Kidney epithelial cell (primary cell): Measurements from ENCODE around the gene DCTN1. TPM values are rescaled to one million over a fixed set of nuclear protein-coding genes. Genes with fewer than 3 reads are reported as not detected.

Experiments used
- DNase-seq: peaks from one replicate; pipeline ENCODE4 v3.0.0-alpha.2; 2010; ENCODE audit warnings: low read depth
- H3K27me3 ChIP-seq: 2 replicates; pipeline ENCODE4 v1.6.0; 2011; ENCODE audit warnings: low read length; ENCODE audit not compliant: control insufficient read depth, insufficient read depth
- H3K36me3 ChIP-seq: 2 replicates; pipeline ENCODE4 v1.5.1; 2011; ENCODE audit warnings: low read length; ENCODE audit not compliant: control insufficient read depth, insufficient read depth
- H3K4me3 ChIP-seq: 2 replicates; pipeline ENCODE4 v1.5.1; 2011; ENCODE audit warnings: low read depth, mild to moderate bottlenecking, control low read depth, low read length
- total RNA-seq: library from RNA; depleted of rRNA; stranded (reverse); fragments of >200 nt; gene quantifications from 2 replicates; pipeline ENCODE4 v1.2.3, GENCODE V29; 2015
- TF ChIP-seq, protein P1 (sequence below): IDR thresholded peaks from 2 replicates; pipeline ENCODE4 v1.5.1; 2011; ENCODE audit warnings: mild to moderate bottlenecking, moderate library complexity, low read length, control low read depth, inconsistent platforms; ENCODE audit not compliant: insufficient read depth, poor library complexity, severe bottlenecking

The DCTN1 gene
- total RNA-seq, 1 donor from 2014 or later: 129 TPM

DNA sequence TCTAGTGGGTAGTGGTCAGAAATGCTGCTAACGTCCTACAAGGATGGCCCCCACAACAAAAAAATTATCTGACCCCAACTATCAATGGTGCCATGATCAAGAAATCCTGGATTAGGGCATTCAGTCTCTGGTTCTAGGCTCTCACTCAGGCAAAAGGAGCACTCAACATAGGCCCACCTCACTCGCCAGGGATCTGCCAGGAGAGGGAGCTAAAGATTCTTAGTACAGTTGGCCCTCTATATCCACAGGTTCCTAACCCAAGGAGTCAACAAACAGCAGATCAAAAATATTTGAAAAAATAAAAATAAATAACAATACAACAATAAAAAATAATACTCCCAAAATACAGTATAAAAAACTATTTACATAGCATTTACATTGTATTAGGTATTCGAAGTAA lies 46.9 kb downstream of the DCTN1 start:
- no peak for DNase-seq
- TF ChIP-seq, protein P1, sequence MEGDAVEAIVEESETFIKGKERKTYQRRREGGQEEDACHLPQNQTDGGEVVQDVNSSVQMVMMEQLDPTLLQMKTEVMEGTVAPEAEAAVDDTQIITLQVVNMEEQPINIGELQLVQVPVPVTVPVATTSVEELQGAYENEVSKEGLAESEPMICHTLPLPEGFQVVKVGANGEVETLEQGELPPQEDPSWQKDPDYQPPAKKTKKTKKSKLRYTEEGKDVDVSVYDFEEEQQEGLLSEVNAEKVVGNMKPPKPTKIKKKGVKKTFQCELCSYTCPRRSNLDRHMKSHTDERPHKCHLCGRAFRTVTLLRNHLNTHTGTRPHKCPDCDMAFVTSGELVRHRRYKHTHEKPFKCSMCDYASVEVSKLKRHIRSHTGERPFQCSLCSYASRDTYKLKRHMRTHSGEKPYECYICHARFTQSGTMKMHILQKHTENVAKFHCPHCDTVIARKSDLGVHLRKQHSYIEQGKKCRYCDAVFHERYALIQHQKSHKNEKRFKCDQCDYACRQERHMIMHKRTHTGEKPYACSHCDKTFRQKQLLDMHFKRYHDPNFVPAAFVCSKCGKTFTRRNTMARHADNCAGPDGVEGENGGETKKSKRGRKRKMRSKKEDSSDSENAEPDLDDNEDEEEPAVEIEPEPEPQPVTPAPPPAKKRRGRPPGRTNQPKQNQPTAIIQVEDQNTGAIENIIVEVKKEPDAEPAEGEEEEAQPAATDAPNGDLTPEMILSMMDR: peak; percentile 56
- no peak overlapping the region for H3K4me3 ChIP-seq
- no peaks in the 10 kb centered on the region for H3K27me3 ChIP-seq
- H3K36me3 ChIP-seq: peaks cover 1% of the 10 kb centered on the region

DNA sequence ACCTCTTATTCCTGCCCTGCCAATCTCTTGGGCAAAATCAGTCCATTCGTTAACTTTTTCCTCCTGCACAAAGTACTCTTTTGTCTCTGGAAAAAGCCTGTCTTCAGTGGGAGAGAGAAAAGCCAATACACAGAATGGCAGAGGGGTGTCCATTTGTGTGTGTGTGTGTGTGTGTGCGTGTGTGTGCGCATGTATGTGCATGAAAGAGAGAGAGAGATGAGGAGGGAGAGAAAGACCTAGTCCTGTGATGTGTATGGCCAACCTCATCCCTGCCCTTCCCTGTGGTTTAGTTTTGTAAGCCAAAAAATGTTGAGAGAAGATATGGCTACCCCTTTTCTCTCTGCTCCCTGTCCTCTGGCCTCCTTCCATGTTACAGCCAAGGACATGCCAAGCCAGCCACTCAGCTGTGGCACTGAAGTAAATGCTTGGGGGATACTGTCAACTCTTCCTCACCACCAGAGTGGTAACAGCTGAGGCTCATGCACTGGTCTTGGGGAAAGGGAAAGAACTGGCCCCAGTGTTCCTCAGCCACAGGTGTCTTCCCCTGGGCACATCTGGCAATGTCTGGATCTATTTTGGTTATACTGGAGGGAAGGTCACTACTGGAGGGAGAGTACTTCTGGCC lies 47.4 kb downstream of the DCTN1 start:
- no peak overlapping the region for H3K4me3 ChIP-seq
- peaks cover 1% of the 10 kb centered on the region for H3K36me3 ChIP-seq
- H3K27me3 ChIP-seq: no peaks in the 10 kb centered on the region
- no peak for DNase-seq
- TF ChIP-seq, protein P1: no peak

DNA sequence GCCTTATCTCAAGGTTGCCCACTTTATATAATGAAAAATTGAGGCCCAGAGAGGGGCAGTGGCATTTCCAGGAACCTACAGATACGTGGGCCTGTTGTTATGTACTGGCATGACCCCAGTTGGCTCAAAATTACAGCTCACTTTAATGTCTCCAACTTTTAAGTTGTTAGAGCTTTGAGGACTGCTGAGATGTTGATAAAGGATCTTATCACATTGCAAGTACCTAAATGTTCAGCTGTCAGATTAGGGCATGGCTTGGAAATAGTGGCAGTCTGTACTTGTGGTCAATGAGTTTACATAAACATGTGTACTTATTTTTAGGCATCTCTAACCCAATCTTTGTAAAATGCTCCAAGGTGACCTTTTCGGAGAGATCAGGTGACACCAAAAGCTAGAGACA lies 51.5 kb downstream of the DCTN1 start:
- H3K36me3 ChIP-seq: peaks cover under 1% of the 10 kb centered on the region
- no peak for DNase-seq
- TF ChIP-seq, protein P1: no peak
- H3K27me3 ChIP-seq: no peaks in the 10 kb centered on the region
- no peak overlapping the region for H3K4me3 ChIP-seq

DNA sequence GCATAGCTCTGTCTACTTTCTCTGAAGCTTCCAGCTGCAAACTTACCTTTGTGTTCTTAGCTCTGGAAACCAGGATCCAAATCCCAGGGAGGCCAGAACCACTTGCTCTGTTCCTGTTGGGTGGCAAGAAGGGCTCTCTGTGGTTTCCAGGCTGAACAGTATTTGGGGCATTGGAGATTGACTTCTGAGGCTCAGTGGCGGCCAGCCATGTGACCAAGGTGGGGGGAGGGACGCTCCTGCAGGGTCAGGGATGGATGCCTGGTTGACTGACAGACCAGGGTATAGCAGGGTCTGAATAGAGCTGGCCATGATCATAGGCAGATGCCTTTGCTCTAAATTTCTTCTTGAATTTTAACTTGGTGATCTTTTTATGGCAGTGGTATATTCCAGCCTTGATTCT lies 52.0 kb downstream of the DCTN1 start:
- TF ChIP-seq, protein P1: no peak
- Histone ChIP-seq H3K27me3 (no peaks in the 10 kb centered on the region), H3K4me3 (no peak overlapping the region), H3K36me3 (no peaks in the 10 kb centered on the region)
- no peak for DNase-seq

DNA sequence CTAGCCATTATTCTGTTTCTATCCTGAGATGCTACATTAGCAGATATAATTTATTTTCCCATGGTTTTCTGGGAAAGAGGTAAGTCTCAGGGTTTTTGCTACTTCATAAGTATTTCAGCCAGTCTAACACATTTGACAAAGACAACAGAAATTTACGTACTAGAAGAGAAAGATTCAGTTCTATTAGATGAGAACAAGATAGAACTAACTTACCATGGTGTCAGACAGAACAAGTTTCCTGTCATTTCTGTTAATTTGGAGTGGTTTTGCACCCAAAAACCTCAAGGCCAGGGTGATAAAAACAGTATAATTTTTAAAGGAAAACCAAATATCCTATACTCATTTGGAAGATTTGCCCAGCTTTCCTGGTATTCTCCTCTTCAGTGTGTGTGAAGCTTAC lies 52.5 kb downstream of the DCTN1 start:
- DNase-seq: no peak
- H3K36me3 ChIP-seq: no peaks in the 10 kb centered on the region
- H3K27me3 ChIP-seq: no peaks in the 10 kb centered on the region
- H3K4me3 ChIP-seq: no peak overlapping the region
- TF ChIP-seq, protein P1: no peak

DNA sequence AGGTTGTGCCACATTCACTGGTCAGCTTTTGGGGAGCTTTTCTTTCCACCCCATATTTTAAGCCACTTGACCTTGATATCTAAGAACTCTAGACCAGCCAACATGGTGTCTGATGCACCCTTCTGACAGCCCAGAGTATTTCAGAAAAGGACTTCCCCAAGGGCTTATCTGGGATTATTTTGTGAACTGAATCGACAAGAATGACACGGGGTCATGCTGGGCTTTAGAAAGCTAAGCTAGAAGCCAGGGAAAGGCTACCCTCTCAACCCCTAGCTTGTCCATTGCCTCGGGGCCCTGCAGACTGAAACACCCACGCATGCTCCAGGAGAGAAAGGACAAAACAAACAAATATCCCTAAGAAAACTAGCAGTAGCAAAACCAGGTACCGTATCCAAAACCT lies 52.9 kb downstream of the DCTN1 start:
- DNase-seq: no peak
- Histone ChIP-seq H3K36me3 (no peaks in the 10 kb centered on the region), H3K27me3 (no peaks in the 10 kb centered on the region), H3K4me3 (no peak overlapping the region)
- TF ChIP-seq, protein P1: no peak
